IMR-90 (cell line): ENCODE measurements around the gene VHLL. TPM values are rescaled to one million over a fixed set of nuclear protein-coding genes. Genes with fewer than 3 reads are reported as not detected.

Source experiments
- ATAC-seq: fragments of 200-7000 bp; cut with Tn5 transposase; 2 replicates; pipeline ENCODE4 v1.9.1; 2020; ENCODE audit warnings: low read depth, mild to moderate bottlenecking, moderate library complexity
- BruUV-seq: library from RNA; stranded (reverse); fragments of 400-500 nt; replicated peaks from 2 replicates; lab custom pipeline; 2021; lab: Mats Ljungman, UMichigan
- CTCF ChIA-PET: fragments of 300-600 bp; formaldehyde crosslinking; extraction: SDS; loops from one replicate; lab custom pipeline; 2021; ENCODE audit warnings: antibody characterized with exemption; lab: Yijun Ruan, JAX
- POLR2A ChIA-PET: fragments of 300-600 bp; sonication (Branson Sonifier 250); formaldehyde crosslinking; loops from one replicate; lab custom pipeline; 2022; ENCODE audit warnings: antibody characterized with exemption; ENCODE audit not compliant: unreplicated experiment; lab: Charles Lee
- DNase-seq: peaks from one replicate; pipeline ENCODE4 v3.0.0; 2013
- H2AFZ ChIP-seq: replicated peaks from 2 replicates; pipeline ENCODE3; 2013; ENCODE audit warnings: low read length, mild to moderate bottlenecking; ENCODE audit not compliant: poor library complexity
- H2AK5ac ChIP-seq: 2 replicates; pipeline ENCODE4 v1.6.1; 2013; ENCODE audit warnings: low read depth, low read length, inconsistent platforms
- H2AK9ac ChIP-seq: replicated peaks from 2 replicates; pipeline ENCODE3; 2013; ENCODE audit warnings: mild to moderate bottlenecking, low read depth, low read length, moderate library complexity; ENCODE audit not compliant: poor library complexity
- H2BK120ac ChIP-seq: 2 replicates; pipeline ENCODE4 v1.6.1; 2013; ENCODE audit warnings: low read depth, low read length, inconsistent platforms
- H2BK15ac ChIP-seq: 3 replicates; pipeline ENCODE4 v1.6.1; 2013; ENCODE audit warnings: low read depth, low read length, inconsistent platforms
- H2BK20ac ChIP-seq: 2 replicates; pipeline ENCODE4 v1.6.1; 2013; ENCODE audit warnings: low read depth, mild to moderate bottlenecking, inconsistent platforms, low read length, moderate library complexity
- H2BK5ac ChIP-seq: 2 replicates; pipeline ENCODE4 v1.6.1; 2013; ENCODE audit warnings: mild to moderate bottlenecking, low read depth, low read length, inconsistent platforms; ENCODE audit not compliant: poor library complexity, severe bottlenecking
- H3K14ac ChIP-seq: replicated peaks from 2 replicates; pipeline ENCODE4 v1.6.1; 2013; ENCODE audit warnings: low read depth, low read length, inconsistent platforms
- H3K18ac ChIP-seq: 2 replicates; pipeline ENCODE4 v1.6.1; 2013; ENCODE audit warnings: low read depth, low read length, control low read depth
- H3K23ac ChIP-seq: 2 replicates; pipeline ENCODE4 v1.6.1; 2013; ENCODE audit warnings: low read depth, low read length, inconsistent platforms
- H3K27ac ChIP-seq: 2 replicates; pipeline ENCODE4 v1.5.1; 2013; ENCODE audit warnings: mild to moderate bottlenecking, control low read depth, low read length; ENCODE audit not compliant: insufficient read depth
- H3K27me3 ChIP-seq: 2 replicates; pipeline ENCODE4 v1.6.1; 2013; ENCODE audit warnings: low read length; ENCODE audit not compliant: control insufficient read depth, insufficient read depth
- H3K36me3 ChIP-seq: 2 replicates; pipeline ENCODE4 v1.6.1; 2013; ENCODE audit warnings: low read length, mixed read lengths; ENCODE audit not compliant: control insufficient read depth, insufficient read depth
- H3K4ac ChIP-seq: 2 replicates; pipeline ENCODE4 v1.6.1; 2013; ENCODE audit warnings: low read depth, low read length, inconsistent platforms
- H3K4me1 ChIP-seq: 2 replicates; pipeline ENCODE4 v1.6.1; 2013; ENCODE audit warnings: low read length, mixed read lengths; ENCODE audit not compliant: control insufficient read depth, insufficient read depth
- H3K4me2 ChIP-seq: 2 replicates; pipeline ENCODE4 v1.6.1; 2013; ENCODE audit warnings: low read depth, mild to moderate bottlenecking, control low read depth, low read length, moderate library complexity
- H3K4me3 ChIP-seq: 2 replicates; pipeline ENCODE4 v1.5.1; 2013; ENCODE audit warnings: low read depth, mild to moderate bottlenecking, control low read depth, low read length, moderate library complexity; ENCODE audit not compliant: insufficient read depth
- H3K56ac ChIP-seq: 2 replicates; pipeline ENCODE4 v1.6.1; 2013; ENCODE audit warnings: low read length, inconsistent platforms; ENCODE audit not compliant: insufficient read depth; ENCODE audit errors: extremely low read depth
- H3K79me1 ChIP-seq, 2 experiments: 2 replicates each; pipeline ENCODE4 v1.6.1; 2013; ENCODE audit warnings: low read length in 2 of 2, inconsistent platforms in 1 of 2, low read depth in 1 of 2
- H3K9ac ChIP-seq: 2 replicates; pipeline ENCODE4 v1.6.1; 2013; ENCODE audit warnings: low read depth, low read length, control low read depth
- H3K9me1 ChIP-seq: 2 replicates; pipeline ENCODE4 v1.6.1; 2013; ENCODE audit warnings: low read length, inconsistent platforms; ENCODE audit not compliant: insufficient read depth
- H3K9me3 ChIP-seq: 2 replicates; pipeline ENCODE4 v1.6.1; 2013; ENCODE audit warnings: low read length; ENCODE audit not compliant: control insufficient read depth, insufficient read depth
- H4K20me1 ChIP-seq: 2 replicates; pipeline ENCODE4 v1.6.1; 2013; ENCODE audit warnings: low read length, inconsistent platforms; ENCODE audit not compliant: insufficient read depth
- H4K5ac ChIP-seq: 2 replicates; pipeline ENCODE4 v1.6.1; 2013; ENCODE audit warnings: mild to moderate bottlenecking, low read depth, low read length, control low read depth
- H4K8ac ChIP-seq, 2 experiments: 2 replicates each; pipeline ENCODE4 v1.6.1; 2013; ENCODE audit warnings: low read depth in 2 of 2, low read length in 2 of 2, control low read depth in 1 of 2, inconsistent platforms in 1 of 2
- H4K91ac ChIP-seq: 2 replicates; pipeline ENCODE4 v1.6.1; 2013; ENCODE audit warnings: low read depth, low read length, inconsistent platforms; ENCODE audit not compliant: insufficient read depth
- BHLHE40 ChIP-seq: fragments of 150-350 bp; IDR thresholded peaks from 2 replicates; pipeline ENCODE4 v1.6.1; 2016; ENCODE audit warnings: mild to moderate bottlenecking, low read depth, low read length
- CEBPB ChIP-seq: IDR thresholded peaks from 2 replicates; pipeline ENCODE4 v1.6.1; 2012; ENCODE audit warnings: low read depth, low read length, improper control_type of control experiment
- CHD1 ChIP-seq: IDR thresholded peaks from 2 replicates; pipeline ENCODE4 v1.6.1; 2012; ENCODE audit warnings: low read depth, low read length, improper control_type of control experiment
- FOS ChIP-seq: fragments of 150-350 bp; IDR thresholded peaks from 2 replicates; pipeline ENCODE4 v1.6.1; 2016; ENCODE audit warnings: low read depth, low read length
- MAFK ChIP-seq: IDR thresholded peaks from 2 replicates; pipeline ENCODE4 v1.6.1; 2012; ENCODE audit warnings: low read depth, low read length, improper control_type of control experiment
- MAZ ChIP-seq: IDR thresholded peaks from 2 replicates; pipeline ENCODE4 v1.6.1; 2012; ENCODE audit warnings: low read depth, mild to moderate bottlenecking, low read length, improper control_type of control experiment, moderate library complexity, borderline replicate concordance
- NFE2L2 ChIP-seq: fragments of 150-350 bp; IDR thresholded peaks from 2 replicates; pipeline ENCODE4 v1.6.1; 2016; ENCODE audit warnings: low read depth, mild to moderate bottlenecking, low read length
- POLR2A ChIP-seq: IDR thresholded peaks from 2 replicates; pipeline ENCODE4 v1.6.1; 2012; ENCODE audit warnings: mild to moderate bottlenecking, low read depth, low read length
- RAD21 ChIP-seq: IDR thresholded peaks from 2 replicates; pipeline ENCODE4 v1.6.1; 2012; ENCODE audit warnings: low read length, improper control_type of control experiment
- RCOR1 ChIP-seq: IDR thresholded peaks from 2 replicates; pipeline ENCODE4 v1.6.1; 2012; ENCODE audit warnings: mild to moderate bottlenecking, low read length, improper control_type of control experiment; ENCODE audit not compliant: insufficient replicate concordance
- RFX5 ChIP-seq: IDR thresholded peaks from 2 replicates; pipeline ENCODE4 v1.8.0; 2012; ENCODE audit warnings: low read depth, mild to moderate bottlenecking, low read length, moderate library complexity
- SMC3 ChIP-seq: fragments of 150-350 bp; IDR thresholded peaks from 2 replicates; pipeline ENCODE4 v1.6.1; 2016; ENCODE audit warnings: low read depth, mild to moderate bottlenecking, antibody characterized with exemption, low read length, moderate library complexity
- USF2 ChIP-seq: fragments of 150-350 bp; IDR thresholded peaks from 2 replicates; pipeline ENCODE4 v1.6.1; 2017; ENCODE audit warnings: mild to moderate bottlenecking, antibody characterized with exemption, low read length, low read depth
- WGBS, 2 experiments: methylation state at CpG; one replicate each; pipeline versions ENCODE4 v1.1.5 to v1.1.7; 2013; ENCODE audit warnings: missing lambda C conversion rate in 2 of 2; ENCODE audit not compliant: insufficient read length in 1 of 2; ENCODE audit errors: extremely low coverage in 2 of 2; 5-methylcytosine and 5-hydroxymethylcytosine counted together
- dilution Hi-C: fragments of 300-500 bp; cut with HindIII; formaldehyde crosslinking; loops from one replicate; pipeline ENCODE4 v1.14.3; 2018; ENCODE audit warnings: low sequenced_read_pairs; ENCODE audit not compliant: unreplicated experiment
- in situ Hi-C: fragments of 300-500 bp; cut with MboI; formaldehyde crosslinking; loops from 3 replicates; pipeline ENCODE4 v1.14.3; 2019; ENCODE audit warnings: low sequenced_read_pairs, inconsistent platforms, mixed read lengths
- intact Hi-C: fragments of 100-400 bp; cut with micrococcal nuclease; formaldehyde crosslinking; loops from 2 replicates; pipeline ENCODE4 v1.10.0; 2022
- polyA plus RNA-seq, 3 experiments: library from polyadenylated mRNA; depleted of rRNA; stranded (reverse); fragments of >200 nt; gene quantifications; 2 replicates each; pipeline ENCODE4 v1.2.3, GENCODE V29; 2012; ENCODE audit warnings: low replicate concordance in 1 of 3
- total RNA-seq: library from RNA; depleted of rRNA; stranded (reverse); fragments of >200 nt; gene quantifications from 2 replicates; pipeline ENCODE4 v1.2.3, GENCODE V29; 2012
- TF ChIP-seq, protein P1 (sequence below): conservative IDR thresholded peaks from 2 replicates; pipeline ENCODE4 v1.5.1; 2012; ENCODE audit warnings: mild to moderate bottlenecking, low read depth, low read length, improper control_type of control experiment
- TF ChIP-seq, protein P2 (sequence below): fragments of 150-350 bp; IDR thresholded peaks from 2 replicates; pipeline ENCODE4 v1.6.1; 2016; ENCODE audit warnings: low read depth, mild to moderate bottlenecking, low read length, moderate library complexity, borderline replicate concordance

VHLL gene
- total and polyA plus RNA-seq, 2 of the 4 experiments (the other 2 are of a cell fraction) = not detected

DNA sequence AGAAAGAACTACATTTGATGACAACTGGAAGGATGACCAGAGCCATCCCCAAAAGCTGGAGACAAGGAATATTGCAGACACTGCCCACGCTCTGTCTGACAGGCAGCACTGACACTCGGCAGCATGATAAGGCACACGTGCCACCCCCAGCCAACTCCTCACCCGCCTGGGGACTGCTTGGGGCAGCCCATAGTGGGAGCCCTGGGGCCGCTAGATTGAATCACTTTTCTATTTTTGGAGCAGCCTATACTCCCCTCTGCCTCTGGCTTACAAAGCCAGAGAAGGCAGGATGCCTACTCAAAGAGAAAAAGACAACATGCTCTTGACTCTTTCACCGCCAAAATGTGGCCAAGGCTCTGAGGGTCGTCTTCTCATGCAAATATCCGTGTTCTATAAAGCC is 17.8 kb downstream of the VHLL start:
- Histone ChIP-seq H3K9me1 (peaks cover 7% of the 10 kb centered on the region), H3K18ac (no peak overlapping the region), H3K27me3 (no peaks in the 10 kb centered on the region), H3K9me3 (no peaks in the 10 kb centered on the region), H2BK20ac (no peak overlapping the region), H4K8ac (no peak overlapping the region), H3K4ac (peak overlapping the region; percentile 53; the same call in 1 of the 2 replicates), H3K23ac (peak overlapping the region; percentile 25; the same call in 1 of the 2 replicates), H3K79me1 (peaks cover 45 to 73% of the 10 kb centered on the region in 2 experiments; a peak in 3 of 4 replicates), H4K5ac (no peak overlapping the region), H2AK9ac (peak overlapping the region; percentile 12), H2AFZ (no peak overlapping the region), H2AK5ac (peak overlapping the region; percentile 76; the same call in 1 of the 2 replicates), H3K4me3 (peak overlapping the region; percentile 67; the same call in 1 of the 2 replicates), H3K14ac (peak overlapping the region; percentile 88; the same call in 1 of the 2 replicates), H2BK120ac (no peak overlapping the region), H3K9ac (peak overlapping the region; percentile 86; the same call in 1 of the 2 replicates), H4K91ac (no peak overlapping the region), H3K56ac (no peak overlapping the region), H4K20me1 (peaks cover 32% of the 10 kb centered on the region), H2BK5ac (no peak overlapping the region), H2BK15ac (no peak overlapping the region), H3K27ac (no peak overlapping the region), H3K4me1 (peaks cover 11% of the 10 kb centered on the region), H3K4me2 (peak overlapping the region; percentile 90), H3K36me3 (peaks cover 18% of the 10 kb centered on the region)
- in situ Hi-C loops = no loop called here
- dilution Hi-C loops = no loop called here
- BruUV-seq = no TSS peak
- ATAC-seq (peak; percentile 6; the same call in 1 of the 2 replicates), DNase-seq (peak; percentile 55)
- ChIA-PET CTCF (interaction anchor here (0.6 to 1.0 kb wide), 2 partner anchors 18 to 341 kb away, joined by 3 to 7 read pairs; partner anchors contain the start of gene VHLL), POLR2A (interaction anchor here (1.0 kb wide), 1 partner anchor 13 kb away, joined by 3 read pairs; no protein-coding TSS in a partner anchor)
- WGBS, 2 experiments = 7% methylated on average over 3 of the region's 8 CpGs; no CpG with 5 or more reads in 1 of the 2 experiments
- intact Hi-C loops = no loop called here
- TF ChIP-seq NFE2L2 (no peak), RCOR1 (no peak), CEBPB (no peak), RFX5 (no peak), SMC3 (no peak), POLR2A (peak; percentile 52; the same call in 1 of the 2 replicates), MAZ (no peak), RAD21 (no peak; the same call in 1 of the 2 replicates), FOS (0 out of 2 replicates have a peak, but pooled peaks have one; percentile 43), USF2 (peak; percentile 72), MAFK (no peak), CHD1 (no peak), BHLHE40 (peak; percentile 95)
- TF ChIP-seq, protein P1, sequence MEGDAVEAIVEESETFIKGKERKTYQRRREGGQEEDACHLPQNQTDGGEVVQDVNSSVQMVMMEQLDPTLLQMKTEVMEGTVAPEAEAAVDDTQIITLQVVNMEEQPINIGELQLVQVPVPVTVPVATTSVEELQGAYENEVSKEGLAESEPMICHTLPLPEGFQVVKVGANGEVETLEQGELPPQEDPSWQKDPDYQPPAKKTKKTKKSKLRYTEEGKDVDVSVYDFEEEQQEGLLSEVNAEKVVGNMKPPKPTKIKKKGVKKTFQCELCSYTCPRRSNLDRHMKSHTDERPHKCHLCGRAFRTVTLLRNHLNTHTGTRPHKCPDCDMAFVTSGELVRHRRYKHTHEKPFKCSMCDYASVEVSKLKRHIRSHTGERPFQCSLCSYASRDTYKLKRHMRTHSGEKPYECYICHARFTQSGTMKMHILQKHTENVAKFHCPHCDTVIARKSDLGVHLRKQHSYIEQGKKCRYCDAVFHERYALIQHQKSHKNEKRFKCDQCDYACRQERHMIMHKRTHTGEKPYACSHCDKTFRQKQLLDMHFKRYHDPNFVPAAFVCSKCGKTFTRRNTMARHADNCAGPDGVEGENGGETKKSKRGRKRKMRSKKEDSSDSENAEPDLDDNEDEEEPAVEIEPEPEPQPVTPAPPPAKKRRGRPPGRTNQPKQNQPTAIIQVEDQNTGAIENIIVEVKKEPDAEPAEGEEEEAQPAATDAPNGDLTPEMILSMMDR = peak; percentile 26; the same call in 1 of the 2 replicates
- TF ChIP-seq, protein P2, sequence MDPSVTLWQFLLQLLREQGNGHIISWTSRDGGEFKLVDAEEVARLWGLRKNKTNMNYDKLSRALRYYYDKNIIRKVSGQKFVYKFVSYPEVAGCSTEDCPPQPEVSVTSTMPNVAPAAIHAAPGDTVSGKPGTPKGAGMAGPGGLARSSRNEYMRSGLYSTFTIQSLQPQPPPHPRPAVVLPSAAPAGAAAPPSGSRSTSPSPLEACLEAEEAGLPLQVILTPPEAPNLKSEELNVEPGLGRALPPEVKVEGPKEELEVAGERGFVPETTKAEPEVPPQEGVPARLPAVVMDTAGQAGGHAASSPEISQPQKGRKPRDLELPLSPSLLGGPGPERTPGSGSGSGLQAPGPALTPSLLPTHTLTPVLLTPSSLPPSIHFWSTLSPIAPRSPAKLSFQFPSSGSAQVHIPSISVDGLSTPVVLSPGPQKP = no peak
